ENCODE measurements around the gene MTMR2.

GRCh38 chr11:95853862-95854261 lies 70.0 kb downstream of the MTMR2 start:
- TF ChIP-seq CTCF (IDR thresholded peaks at IDR 0.05; ENCODE audit: poor library complexity) (no peak), EZH2 (IDR thresholded peaks at IDR 0.05; ENCODE audit: borderline replicate concordance) (no peak)

Measured in hepatocyte (in vitro differentiated cells).